ENCODE measurements around the gene PACRG.

DNA sequence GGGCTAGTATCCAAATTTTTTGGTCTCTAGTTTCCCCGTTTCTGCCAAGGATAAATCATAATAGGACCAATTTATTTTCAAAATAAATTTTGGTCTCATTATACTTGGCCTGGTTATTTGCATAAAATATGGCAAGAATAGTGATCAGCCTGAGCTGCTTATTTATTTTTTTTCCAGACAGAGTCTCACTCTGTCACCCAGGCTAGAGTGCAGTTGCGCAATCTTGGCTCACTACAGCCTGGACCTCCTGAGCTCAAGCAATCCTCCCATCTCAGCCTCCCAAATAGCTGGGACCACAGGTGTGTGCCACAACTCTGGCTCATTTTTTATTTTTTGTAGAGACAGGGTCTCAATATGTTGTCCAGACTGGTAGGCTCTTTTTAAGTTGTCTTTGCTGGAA lies 329.5 kb downstream of the PACRG start:
- TF ChIP-seq ESRRG (CRISPR knock-in tag; IDR thresholded peaks at IDR 0.05) (no peak), PATZ1 (CRISPR knock-in tag; IDR thresholded peaks at IDR 0.05; ENCODE audit: borderline replicate concordance) (no peak), ZNF70 (CRISPR knock-in tag; IDR thresholded peaks at IDR 0.05) (no peak)
